SK-N-MC (cell line): ENCODE data around the gene GALNT5.
"Not testable (repeated sequence)": the region's sequence is repeated elsewhere in the genome, so short reads cannot be mapped to it uniquely, and the experiment has no call there.

Experiments used
- DNase-seq: peaks from one replicate; pipeline ENCODE4 v3.0.0-alpha.2; 2011; ENCODE audit warnings: low read depth, low spot score
- H3K27ac ChIP-seq: fragments of 200-600 bp; sonication (generic); 2 replicates; pipeline ENCODE4 v1.5.1; 2016; ENCODE audit warnings: mixed run types
- H3K36me3 ChIP-seq: fragments of 200-600 bp; sonication (generic); 2 replicates; pipeline ENCODE4 v1.6.1; 2017; ENCODE audit warnings: antibody characterized with exemption, low read length, mixed read lengths; ENCODE audit not compliant: insufficient read depth
- H3K4me3 ChIP-seq: fragments of 200-600 bp; sonication (generic); 2 replicates; pipeline ENCODE4 v1.5.1; 2016
- H3K9ac ChIP-seq: fragments of 200-600 bp; sonication (generic); 2 replicates; pipeline ENCODE4 v1.8.0; 2017; ENCODE audit warnings: mixed run types, mixed read lengths; ENCODE audit not compliant: insufficient read length
- H3K9me3 ChIP-seq: fragments of 200-600 bp; sonication (generic); 2 replicates; pipeline ENCODE4 v1.6.1; 2017; ENCODE audit warnings: low read depth, mild to moderate bottlenecking, antibody characterized with exemption, low read length, moderate library complexity, mixed read lengths
- EZH2 ChIP-seq: fragments of 200-600 bp; sonication (generic); IDR thresholded peaks from one replicate; pipeline ENCODE4 v1.6.1; 2017; ENCODE audit warnings: antibody characterized with exemption
- FOXP2 ChIP-seq: optimal IDR thresholded peaks from 2 replicates; pipeline ENCODE3; 2011; ENCODE audit warnings: mild to moderate bottlenecking, moderate library complexity; ENCODE audit not compliant: insufficient read depth; ENCODE audit errors: extremely low read length, control extremely low read depth
- POLR2AphosphoS5 ChIP-seq: IDR thresholded peaks from 2 replicates; pipeline ENCODE4 v1.6.1; 2012; ENCODE audit warnings: mild to moderate bottlenecking, low read depth, low read length, borderline replicate concordance

The GALNT5 gene

GRCh38 chr2:157336137-157337010, 78.9 kb downstream of the GALNT5 start:
- peak; percentile 18 for DNase-seq
- Histone ChIP-seq H3K27ac (no peak overlapping the region), H3K9ac (no peak overlapping the region), H3K36me3 (no peaks in the 10 kb centered on the region), H3K4me3 (no peak overlapping the region), H3K9me3 (no peaks in the 10 kb centered on the region)
- TF ChIP-seq EZH2 (no peak), FOXP2 (no peak), POLR2AphosphoS5 (no peak)

DNA sequence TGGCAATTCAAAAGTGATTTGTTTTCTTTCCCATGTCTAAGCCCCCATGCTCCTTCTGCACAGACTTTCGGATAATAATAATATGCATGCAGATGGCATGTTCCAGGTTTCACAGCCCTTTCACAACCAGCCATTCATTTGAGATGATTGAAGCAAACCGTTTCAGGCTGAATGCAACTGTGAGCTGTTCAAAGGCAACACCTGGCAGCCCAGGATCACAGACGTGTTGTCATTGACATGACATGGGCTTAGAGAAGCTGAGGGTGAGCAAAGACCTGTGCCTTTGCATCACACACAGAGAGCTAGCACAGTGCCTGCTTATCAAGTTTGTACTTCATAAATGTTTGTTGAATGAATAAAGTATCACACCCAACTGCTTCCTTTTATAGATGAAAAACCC, 80.5 kb downstream of the GALNT5 start:
- no peak overlapping the region for H3K9ac ChIP-seq
- no peak overlapping the region for H3K4me3 ChIP-seq
- H3K27ac ChIP-seq: no peak overlapping the region
- H3K9me3 ChIP-seq: no peaks in the 10 kb centered on the region
- no peak for TF ChIP-seq EZH2
- TF ChIP-seq FOXP2: no peak
- no peak for TF ChIP-seq POLR2AphosphoS5
- no peaks in the 10 kb centered on the region for H3K36me3 ChIP-seq
- DNase-seq: no peak

DNA sequence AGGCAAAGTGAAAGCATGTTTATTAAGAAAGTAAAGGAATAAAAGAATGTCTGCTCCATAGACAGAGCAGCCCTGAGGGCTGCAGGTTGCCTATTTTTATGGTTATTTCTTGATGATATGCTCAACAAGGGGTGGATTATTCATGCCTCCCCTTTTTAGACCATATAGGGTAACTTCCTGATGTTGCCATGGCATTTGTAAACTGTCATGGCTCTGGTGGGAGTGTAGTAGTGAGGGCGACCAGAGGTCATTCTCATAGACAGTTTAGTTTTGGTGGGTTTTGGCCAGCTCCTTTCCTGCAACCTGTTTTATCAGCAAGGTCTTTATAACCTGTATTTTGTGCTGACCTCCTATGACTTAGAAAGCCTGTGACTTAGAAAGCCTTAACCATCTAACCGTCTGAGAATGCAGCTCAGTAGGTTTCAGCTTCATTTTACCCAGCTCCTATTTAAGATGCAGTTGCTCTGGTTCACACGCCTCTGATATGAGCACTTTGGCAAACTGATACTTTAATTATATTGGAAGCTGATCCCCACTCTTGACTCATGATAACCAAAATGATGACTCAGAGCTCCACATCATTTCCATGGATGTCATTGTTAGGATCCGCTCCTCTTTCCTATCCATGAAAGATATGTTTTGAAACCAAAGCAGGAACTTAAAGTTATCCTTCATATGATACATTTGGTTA, 82.6 kb downstream of the GALNT5 start:
- no peak for DNase-seq
- TF ChIP-seq POLR2AphosphoS5 (no peak), FOXP2 (no peak), EZH2 (no peak)

DNA sequence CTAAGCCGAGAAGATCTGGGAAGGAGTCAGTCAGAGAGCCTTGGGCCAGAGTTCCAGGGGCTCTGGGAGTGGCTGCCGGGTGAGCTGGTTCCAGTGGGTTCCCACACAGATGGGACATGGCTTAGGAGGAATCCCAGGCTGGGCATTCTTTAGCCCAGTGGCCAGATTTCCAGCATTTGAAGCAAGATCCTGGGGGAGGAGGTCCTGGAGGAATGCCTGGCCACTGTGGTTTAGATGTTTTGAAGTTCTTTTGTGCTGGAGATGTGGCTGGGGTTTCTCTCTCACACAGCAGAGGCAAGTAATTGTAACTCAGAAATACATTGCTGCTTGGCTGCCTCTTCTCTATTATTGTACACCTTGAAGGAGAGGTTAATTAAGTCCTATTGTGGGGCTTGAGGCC, 83.9 kb downstream of the GALNT5 start:
- not testable (repeated sequence) for H3K36me3 ChIP-seq, H3K4me3 ChIP-seq, DNase-seq, H3K9me3 ChIP-seq, H3K27ac ChIP-seq, H3K9ac ChIP-seq

More for the DNA sequence above, 82.6 kb downstream of the GALNT5 start:
- no peaks in the 10 kb centered on the region for H3K36me3 ChIP-seq
- H3K4me3 ChIP-seq: no peak overlapping the region
- H3K27ac ChIP-seq: no peak overlapping the region
- no peak overlapping the region for H3K9ac ChIP-seq
- H3K9me3 ChIP-seq: no peaks in the 10 kb centered on the region

DNA sequence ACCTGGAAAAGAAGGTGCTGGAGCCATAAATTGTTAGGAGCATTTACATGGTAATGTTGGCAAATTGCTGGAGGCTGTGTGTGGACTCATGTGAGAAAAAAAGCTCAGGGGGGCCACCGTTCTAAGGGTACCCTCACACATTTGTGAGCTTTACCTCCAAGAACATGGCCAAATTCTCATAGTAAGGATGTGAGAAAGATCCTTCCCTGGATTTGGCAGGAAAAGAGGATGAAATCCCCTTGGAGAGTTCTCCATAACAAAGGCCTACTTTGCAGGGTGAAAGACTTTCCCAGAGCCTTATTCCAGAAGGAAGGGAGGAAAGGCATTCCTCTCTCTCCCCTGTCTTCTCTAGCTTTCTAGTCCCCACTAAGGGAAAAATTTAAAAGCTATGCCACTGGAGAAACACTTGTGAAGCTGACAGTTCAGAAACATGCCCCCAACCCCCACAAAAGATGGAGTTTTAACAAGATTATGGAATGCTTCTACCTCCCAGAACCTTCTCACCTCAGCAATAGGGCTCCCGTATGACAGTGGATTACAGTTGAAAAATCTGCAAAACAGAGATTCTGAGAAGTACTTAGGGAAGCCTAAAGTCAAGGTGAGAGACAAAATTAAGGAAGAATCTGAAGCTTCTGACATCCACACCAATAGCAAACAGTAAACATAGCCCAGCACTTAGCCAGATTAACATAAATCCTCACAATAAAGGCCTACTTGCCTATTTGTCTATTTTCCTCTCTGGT, 88.3 kb downstream of the GALNT5 start:
- H3K27ac ChIP-seq: no peak overlapping the region
- no peak for DNase-seq
- no peak for TF ChIP-seq POLR2AphosphoS5
- no peak for TF ChIP-seq FOXP2
- TF ChIP-seq EZH2: no peak

GRCh38 chr2:157348291-157348921, 90.9 kb downstream of the GALNT5 start:
- Histone ChIP-seq H3K9ac (no peak overlapping the region), H3K36me3 (no peaks in the 10 kb centered on the region), H3K27ac (no peak overlapping the region), H3K4me3 (no peak overlapping the region), H3K9me3 (no peaks in the 10 kb centered on the region)
- TF ChIP-seq EZH2: no peak
- TF ChIP-seq POLR2AphosphoS5: no peak
- no peak for TF ChIP-seq FOXP2
- DNase-seq: no peak

More for the DNA sequence above, 88.3 kb downstream of the GALNT5 start:
- H3K36me3 ChIP-seq: no peaks in the 10 kb centered on the region
- H3K9ac ChIP-seq: no peak overlapping the region
- no peaks in the 10 kb centered on the region for H3K9me3 ChIP-seq
- H3K4me3 ChIP-seq: no peak overlapping the region

DNA sequence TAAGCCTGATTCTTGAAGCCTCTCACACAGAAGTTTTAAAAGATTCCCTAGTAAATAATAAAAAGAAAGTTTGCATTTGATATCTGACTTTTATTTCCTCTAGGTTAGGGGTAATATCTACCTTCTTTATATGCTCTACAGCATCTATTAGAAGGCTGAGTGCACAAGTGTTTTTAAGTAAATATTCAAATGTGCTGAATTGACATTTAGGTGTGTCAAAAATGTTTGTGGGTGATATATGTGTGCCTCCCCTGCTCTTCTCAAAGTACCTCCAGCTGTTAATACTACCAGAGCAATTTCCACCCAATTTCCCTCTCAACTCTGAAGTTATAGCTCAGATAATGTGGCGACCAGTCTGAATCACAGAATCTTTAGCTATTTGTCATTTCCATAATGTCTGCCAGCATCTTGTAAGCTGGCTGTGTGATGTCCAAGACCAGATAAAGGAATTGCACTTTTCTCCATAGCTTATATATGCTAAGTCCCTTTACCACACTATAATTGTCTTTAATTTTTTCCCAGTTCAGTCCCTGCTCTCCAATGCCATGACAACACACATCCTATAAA, 92.5 kb downstream of the GALNT5 start:
- no peak for TF ChIP-seq EZH2
- no peak for TF ChIP-seq POLR2AphosphoS5
- no peak for TF ChIP-seq FOXP2
- Histone ChIP-seq H3K27ac (no peak overlapping the region), H3K4me3 (no peak overlapping the region), H3K9me3 (no peaks in the 10 kb centered on the region), H3K36me3 (no peaks in the 10 kb centered on the region), H3K9ac (no peak overlapping the region)
- no peak for DNase-seq
